ENCODE measurements around the gene IZUMO4.

IZUMO4 gene

DNA sequence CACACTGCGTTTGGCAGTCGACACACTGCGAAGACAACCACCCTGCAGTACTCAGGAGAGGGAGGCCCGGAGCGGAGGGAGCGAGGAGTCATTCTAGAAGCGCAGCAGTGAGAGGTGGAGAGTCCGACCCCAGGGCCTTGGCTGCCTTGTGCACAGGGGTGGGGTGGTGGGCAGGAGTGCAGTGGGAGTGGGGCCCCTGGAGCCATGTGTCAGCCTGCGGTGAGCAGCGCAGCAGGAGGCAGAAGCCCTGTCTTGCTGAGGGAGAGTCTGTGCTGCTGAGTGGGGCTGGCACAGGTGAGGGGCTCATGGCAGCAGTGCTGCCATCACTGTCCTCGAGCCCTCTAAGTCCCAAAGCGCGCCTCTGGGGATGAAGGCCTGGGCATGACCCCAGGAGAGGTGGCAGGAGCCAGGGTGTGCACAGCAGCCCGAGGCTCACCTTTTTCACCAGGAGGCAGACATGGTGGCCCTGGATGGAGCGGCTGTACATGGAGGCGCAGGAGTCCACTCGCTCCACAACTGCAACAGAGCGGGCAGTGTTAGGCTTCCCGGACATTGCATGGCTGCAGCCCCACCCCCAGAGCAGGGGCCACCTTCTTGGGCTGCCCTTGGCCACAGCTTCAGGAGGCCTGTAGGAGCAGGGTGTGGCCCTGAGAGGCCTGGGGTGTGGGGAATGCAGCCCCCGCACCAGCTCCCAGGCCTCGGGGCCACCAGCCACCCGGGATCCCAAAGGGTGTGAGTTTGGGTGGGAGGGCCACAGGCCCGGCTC, 11.7 kb downstream of the IZUMO4 start:
- no peak for DNase-seq (ENCODE audit: low spot score)

- DNase-seq (ENCODE audit: low spot score): no peak
These were observed 12.5 kb downstream of the IZUMO4 start for GRCh38 chr19:2109046-2109864.

DNA sequence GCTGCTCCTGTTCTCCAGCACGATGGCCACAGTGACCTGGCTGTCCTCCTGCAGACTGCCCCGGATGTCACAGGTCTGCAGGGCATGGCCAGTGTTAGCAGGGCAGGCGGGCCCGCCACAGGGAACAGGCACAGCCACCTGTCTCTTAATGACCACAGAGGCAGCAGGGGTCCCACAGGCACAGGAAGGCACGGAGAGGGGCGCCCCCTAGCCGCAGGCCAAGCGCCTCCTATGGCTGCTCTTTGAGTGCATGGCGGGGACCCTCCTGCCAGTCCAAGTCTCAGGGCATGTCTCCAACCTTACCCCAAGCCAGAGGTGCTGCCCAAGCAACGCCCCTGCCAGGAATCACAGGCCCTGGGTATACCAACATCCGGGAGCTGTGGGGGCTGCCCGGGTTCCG, 14.1 kb downstream of the IZUMO4 start:
- no peak for DNase-seq (ENCODE audit: low spot score)

DNA sequence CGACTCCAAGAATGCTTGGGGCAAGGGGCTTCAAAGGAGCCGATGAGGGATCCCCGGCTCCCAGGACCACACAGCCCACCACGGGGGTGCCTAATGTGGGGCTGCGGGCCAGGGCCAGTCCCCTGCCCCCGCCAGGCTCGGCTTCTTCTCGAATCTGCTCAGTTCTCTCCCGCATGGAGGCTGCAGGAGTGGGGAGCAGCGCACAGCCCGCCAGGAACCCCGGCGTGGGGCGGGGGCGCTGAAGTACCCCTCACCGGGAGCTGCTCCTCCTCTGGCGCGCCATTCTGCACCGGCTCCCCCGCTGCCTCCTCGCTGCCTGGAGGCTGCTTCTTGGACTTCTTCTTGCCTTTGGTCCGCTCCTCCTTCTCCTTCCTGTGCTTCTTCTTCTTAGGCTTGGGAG, 14.7 kb downstream of the IZUMO4 start:
- no peak for DNase-seq (ENCODE audit: low spot score)

DNA sequence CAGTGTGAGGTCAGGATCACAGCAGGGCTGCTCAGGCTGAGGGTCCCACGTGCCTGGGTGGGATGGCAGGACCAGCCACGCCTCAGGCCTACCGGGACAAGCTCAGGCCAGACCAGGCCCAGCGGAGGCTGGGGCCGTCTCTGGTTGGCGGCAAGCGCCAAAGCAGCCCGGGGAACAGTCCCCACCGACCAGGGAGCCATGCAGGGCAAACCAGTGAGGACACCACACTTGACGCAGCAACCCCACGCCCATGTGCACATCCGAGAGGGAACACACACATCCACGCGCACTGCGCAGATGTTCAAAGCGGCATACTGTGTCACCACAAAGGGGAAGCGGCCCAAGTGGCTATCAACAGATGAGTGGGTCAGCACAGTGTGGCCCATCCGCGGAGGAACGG, 15.2 kb downstream of the IZUMO4 start:
- no peak for DNase-seq (ENCODE audit: low spot score)

DNA sequence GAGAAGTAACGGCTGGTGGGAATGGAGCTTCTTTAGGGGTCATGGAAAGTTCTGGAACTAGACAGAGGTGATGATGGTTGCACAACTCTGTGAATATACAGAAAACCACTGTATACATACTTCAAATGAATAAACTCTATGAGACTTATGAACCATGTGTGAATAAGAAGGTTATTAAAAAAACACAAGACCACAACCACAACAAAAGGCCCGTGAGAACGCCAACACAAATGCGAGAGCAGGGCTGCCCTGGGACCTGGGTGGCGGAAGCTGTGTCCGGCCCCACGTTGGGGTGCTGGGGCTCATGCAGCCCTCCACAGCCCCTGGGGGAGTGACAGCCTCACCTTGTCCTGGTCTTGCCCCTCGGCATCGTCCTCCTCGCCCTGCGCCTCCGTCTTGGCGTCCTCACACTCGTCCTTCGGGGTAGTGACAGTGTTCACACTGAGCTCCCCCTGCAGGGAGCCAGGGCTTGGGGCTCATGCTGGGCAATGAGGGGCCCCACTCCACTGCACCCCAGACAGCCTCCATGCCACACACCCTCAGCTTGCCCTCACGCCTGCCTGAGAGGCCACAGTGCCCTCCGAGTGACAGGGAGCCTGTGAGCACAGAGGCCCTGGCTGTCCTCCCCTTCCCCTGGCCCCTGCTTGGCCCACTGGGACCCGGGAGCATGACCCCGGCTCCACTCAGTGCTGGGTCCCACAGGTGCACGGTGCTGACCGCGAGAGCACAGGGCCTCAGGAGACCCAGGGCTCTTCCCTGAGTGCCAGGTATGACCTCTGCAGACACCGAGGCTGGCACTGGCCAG, 16.0 kb downstream of the IZUMO4 start:
- DNase-seq (ENCODE audit: low spot score): no peak

DNA sequence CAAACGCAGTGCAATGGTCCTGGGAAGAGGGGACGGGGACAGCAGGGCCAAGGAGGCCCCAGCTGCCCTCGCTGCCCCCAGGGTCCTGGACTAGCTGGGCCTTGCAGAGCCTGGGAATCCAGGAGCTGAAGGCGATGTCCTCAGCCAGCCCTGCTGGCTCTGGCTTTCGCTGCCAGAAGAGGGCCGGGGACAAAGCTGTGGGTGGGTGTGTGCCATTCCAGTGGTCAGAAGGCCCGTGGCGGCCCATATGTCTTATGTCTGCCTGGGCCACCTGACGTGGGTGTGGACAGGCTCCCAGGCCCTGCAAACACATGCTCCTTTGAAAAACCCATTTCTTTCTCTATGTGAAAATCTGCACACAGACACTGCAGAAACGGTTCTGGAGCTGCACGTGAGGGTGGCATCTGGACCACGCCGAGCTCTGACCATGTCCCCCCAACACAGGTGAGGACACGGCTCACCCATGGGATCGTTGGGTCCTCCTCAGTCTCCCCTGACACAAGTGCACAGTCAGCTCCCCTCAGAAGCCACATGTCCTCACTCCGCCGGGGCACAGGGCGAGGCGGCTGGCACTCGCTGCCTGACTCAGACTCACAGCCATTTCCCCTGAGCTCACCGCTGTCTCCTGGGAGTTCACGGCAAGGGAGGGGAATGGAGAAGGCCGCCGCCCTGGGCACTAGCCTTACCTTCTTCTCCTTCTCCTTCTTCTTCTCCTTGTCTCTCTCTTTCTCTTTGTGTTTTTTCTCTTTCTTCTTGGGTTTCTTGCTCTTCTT, 16.9 kb downstream of the IZUMO4 start:
- no peak for DNase-seq (ENCODE audit: low spot score)

- no peak for DNase-seq (ENCODE audit: low spot score)
These were observed 17.5 kb downstream of the IZUMO4 start for GRCh38 chr19:2114218-2114617.

DNA sequence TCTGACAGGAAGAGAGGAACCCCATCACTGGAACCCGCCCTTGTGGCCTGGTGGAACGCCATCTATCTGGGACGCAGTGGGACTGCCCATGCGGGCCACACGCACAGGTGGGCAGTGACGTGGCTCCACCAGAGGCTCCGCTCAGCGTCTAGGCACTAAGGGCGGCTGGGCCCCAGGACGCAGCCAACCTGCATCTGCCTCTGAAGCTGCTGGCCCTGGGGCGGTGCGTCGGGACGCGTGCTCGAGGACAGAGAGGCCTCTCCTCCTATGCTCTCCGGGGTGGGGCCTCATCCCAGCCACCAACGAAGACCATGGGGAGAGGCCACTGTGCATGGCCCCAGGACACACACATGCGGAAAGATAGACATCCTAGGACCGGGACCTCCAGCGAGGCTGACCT, 18.1 kb downstream of the IZUMO4 start:
- DNase-seq (ENCODE audit: low spot score): no peak

- DNase-seq (ENCODE audit: low spot score): no peak
These were observed 18.6 kb downstream of the IZUMO4 start for GRCh38 chr19:2115324-2115723.

- no peak for DNase-seq (ENCODE audit: low spot score)
These were observed 19.3 kb downstream of the IZUMO4 start for GRCh38 chr19:2115911-2116426.

- DNase-seq (ENCODE audit: low spot score): no peak
These were observed 19.8 kb downstream of the IZUMO4 start for GRCh38 chr19:2116507-2116906.

DNA sequence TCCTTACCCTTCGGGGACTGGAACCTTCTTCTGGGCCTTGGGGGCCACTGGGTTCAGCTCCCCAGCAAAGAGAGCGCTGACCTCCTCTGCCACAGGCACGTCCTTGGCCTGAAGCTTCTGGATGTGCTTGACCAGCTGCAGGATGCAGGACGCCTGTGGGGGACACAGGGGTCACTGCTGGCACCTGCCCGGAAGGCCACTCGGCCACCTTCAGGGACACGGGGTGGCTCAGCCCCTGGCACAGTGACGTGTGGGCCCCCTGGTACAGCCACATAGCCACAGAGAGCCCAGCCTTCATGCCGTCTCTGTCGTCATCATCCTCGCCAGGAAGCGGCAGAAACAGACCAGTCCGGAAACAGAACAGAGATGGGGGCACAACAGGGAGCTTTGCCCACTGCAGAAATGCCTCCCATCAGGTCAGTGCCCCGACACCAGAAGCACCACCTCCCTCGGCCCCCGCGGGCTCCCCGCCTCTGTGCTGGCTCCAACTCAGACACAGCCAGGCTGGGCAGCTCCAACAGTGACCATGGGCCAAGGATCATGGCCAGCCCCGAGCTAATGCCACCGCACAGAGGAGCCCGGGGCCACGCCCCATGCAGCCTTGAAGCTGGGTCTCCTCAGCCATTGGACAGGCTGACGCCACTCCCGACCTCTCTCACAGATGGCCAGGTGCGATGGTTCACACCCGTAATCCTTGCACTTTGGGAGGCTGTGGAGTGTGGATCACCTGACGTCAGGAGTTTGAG, 20.7 kb downstream of the IZUMO4 start:
- no peak for DNase-seq (ENCODE audit: low spot score)

DNA sequence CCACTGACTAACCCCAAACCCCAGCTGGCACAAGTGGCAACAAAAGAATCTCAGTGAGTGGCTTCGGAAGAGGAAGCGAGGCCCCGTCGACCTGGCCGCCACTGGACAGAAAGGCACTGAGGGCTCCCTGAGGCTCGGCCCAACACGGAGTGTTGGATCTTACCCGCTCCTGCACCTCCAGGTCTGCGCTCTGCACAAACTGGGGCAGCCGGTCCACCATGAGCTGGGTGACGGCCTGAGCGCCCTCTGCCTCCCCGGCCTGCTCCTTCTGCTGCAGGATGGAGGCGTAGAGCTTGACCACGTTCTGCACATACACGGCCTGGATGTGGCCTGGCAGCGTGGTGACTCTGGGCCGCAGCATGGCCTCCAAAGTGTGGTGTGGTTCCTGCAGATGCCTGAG, 21.7 kb downstream of the IZUMO4 start:
- DNase-seq (ENCODE audit: low spot score): no peak

DNA sequence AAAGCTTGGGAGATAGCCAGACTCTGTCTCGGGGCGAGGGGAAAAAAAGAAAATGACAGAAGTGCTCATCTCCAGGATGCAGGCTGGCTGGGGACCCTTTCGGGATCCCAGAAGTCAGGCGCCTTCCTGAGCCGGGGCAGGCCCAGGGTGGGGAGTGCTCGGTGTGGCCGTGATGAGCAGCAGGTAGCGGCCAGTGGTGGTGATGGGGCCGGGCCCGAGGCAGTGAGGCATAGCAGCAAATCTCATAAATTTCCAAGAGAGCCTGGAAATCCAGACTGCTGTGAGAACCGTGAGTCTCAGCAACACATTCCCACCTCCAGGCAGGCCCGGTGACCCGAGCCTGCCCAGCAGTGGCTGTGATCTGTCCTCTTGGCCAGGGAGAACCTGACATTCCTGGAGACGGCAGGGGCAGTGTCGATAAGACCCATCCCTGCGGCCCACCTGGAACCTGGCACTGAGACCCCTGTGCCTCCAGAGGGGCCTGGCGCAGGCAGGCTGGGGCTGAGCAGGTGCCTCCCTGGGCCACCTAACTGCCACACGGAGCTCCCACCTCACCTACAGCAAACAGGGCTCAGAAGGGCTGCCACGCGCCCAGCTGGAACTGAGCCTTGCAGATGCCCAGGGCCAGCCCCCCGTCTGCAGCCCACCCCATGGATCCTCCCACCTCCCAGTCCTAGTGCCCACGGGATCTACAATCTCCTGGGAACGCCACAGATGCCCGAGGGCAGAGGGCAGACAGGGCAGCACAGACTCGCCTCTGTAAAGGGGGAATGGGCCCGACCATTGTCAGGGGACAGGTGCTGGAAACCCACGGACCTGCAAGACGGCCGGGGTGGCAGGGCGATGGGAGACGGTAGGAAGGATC, 23.4 kb downstream of the IZUMO4 start:
- no peak for DNase-seq (ENCODE audit: low spot score)

DNA sequence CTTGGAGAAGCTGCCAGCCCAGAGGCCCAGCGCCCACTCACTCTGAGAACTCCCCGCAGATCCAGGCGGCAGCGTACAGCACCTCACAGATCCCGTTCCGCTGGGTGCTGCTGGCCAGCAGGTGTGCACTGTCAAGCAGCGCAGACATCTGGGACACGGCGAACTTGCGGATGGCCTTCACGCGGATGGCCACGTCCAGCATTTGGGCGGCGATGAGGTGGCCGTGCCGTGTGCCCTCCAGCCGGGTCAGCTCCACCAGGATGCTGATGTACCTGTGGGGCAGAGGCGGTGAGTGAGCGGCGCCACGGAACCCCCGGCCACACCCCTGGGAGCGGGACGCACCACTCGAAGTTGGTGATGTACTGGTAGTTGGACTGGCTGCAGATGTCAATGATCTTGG, 24.1 kb downstream of the IZUMO4 start:
- DNase-seq (ENCODE audit: low spot score): no peak

DNA sequence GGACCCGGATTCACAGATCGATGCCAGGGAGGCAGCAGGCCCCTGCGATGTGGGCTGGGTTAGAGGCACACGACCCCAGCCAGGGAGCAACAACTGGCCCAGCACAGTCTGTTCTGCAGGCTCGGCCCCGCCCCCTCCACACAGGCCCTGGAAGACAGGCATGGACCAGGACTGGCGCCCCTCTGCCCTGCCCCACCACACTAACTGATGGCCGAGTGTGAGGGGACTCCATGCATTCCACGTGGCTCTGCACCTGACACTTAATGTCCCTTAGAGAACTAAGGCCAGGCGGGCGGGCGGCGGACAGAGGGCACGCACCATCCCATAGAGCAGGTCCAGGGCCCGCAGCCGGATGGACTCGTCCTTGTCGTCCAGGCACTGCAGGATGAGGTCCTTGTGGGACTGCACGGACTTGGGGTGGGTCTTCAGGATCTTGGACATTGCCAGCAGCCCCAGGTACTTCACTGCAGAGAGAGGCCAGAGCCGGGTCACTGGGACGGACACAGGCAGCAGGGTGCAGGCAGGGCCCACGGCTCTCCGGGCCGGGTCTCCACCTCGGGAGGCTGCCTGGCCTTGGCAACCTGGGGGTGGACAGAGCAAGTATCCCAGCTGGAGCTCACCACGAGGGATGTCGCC, 24.8 kb downstream of the IZUMO4 start:
- DNase-seq (ENCODE audit: low spot score): no peak

DNA sequence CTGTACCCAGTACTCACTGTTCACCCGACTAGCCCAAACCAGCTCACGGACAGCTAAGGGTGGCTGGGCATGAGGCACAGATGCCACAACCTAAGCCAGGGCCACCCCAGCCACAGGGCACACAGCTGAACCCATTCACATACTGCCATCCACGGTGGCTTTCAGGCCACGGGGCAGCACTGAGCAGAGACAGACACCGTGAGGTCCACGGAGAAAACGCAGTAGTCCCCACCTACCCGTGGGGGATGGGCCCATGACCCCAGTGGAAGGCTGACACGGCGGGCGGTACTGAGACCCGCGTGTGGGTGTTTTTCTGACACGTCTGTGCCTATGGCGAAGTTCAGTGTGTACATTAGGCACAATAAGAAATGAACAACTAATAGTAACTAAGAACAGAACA, 25.5 kb downstream of the IZUMO4 start:
- DNase-seq (ENCODE audit: low spot score): no peak

DNA sequence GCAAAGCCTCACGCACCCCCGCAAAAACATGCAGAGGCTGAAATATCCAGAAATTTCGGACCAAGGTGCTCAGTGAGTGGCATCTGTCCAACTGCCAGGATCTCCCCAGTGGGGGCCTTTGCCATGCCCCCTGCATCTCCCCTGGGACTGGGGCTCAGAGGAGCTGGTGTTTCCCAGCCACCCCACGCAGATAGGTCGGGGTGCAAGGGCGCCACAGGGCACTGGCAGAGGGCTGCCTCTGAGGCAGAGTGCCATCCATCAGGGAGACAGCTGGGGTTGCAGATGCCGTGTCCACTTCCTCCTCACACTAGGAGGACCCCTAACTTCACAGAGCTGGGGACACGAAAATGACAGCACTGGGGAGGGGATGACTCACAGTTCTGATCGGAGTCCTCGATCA, 26.3 kb downstream of the IZUMO4 start:
- DNase-seq (ENCODE audit: low spot score): no peak

All from NAMALWA (cell line).